Thyroid gland (tissue), 4 donors: ENCODE results near the gene PARD3B. TPM values are rescaled to one million over a fixed set of nuclear protein-coding genes. Genes with fewer than 3 reads are reported as not detected.

ENCODE experiments used
- DNase-seq, 2 donors: peaks; one replicate each; pipeline ENCODE4 v3.0.0-alpha.2; 2019
- H3K27ac ChIP-seq, 3 donors: fragments of 200-600 bp; sonication (generic); 1 replicate in 2 of 3; 2 replicates in 1 of 3; pipeline ENCODE4 v1.5.1; 2016 to 2019; ENCODE audit warnings: mild to moderate bottlenecking in 1 of 3, moderate library complexity in 1 of 3
- H3K27me3 ChIP-seq: fragments of 200-600 bp; sonication (generic); one replicate; pipeline ENCODE4 v1.5.1; 2019
- H3K36me3 ChIP-seq, 2 donors: fragments of 200-600 bp; sonication (generic); one replicate each; pipeline ENCODE4 v1.5.1; 2016 to 2019
- H3K4me1 ChIP-seq, 2 donors: fragments of 200-600 bp; sonication (generic); one replicate each; pipeline ENCODE4 v1.5.1; 2017 to 2019
- H3K4me3 ChIP-seq, 3 donors: fragments of 200-600 bp; sonication (generic); replicated peaks in 1 of 3; 1 replicate in 2 of 3; 2 replicates in 1 of 3; pipeline ENCODE4 v1.5.1; 2016; ENCODE audit warnings: mild to moderate bottlenecking in 1 of 3
- H3K9me3 ChIP-seq: fragments of 200-600 bp; sonication (generic); one replicate; pipeline ENCODE4 v1.5.1; 2017
- CTCF ChIP-seq, 6 experiments: fragments of 200-600 bp in 3 of 6; fragments of 450-650 bp in 3 of 6; sonication (generic) in 3 of 6; IDR thresholded peaks; one replicate each; pipeline ENCODE4 v1.5.1; 2016 to 2019; ENCODE audit warnings: antibody characterized with exemption in 6 of 6, mild to moderate bottlenecking in 2 of 6, inconsistent platforms in 1 of 6, moderate library complexity in 1 of 6
- POLR2A ChIP-seq, 2 donors: fragments of 450-650 bp; IDR thresholded peaks; one replicate each; pipeline ENCODE4 v1.6.1; 2017; ENCODE audit warnings: antibody characterized with exemption in 2 of 2, mild to moderate bottlenecking in 2 of 2, moderate library complexity in 1 of 2
- WGBS, 2 donors: methylation state at CpG; one replicate each; pipeline ENCODE4 v1.1.5; 2017; 5-methylcytosine and 5-hydroxymethylcytosine counted together
- intact Hi-C: fragments of 100-400 bp; cut with DNase I; formaldehyde crosslinking; loops from one replicate; pipeline ENCODE4 v1.15.1; 2023
- small RNA-seq: library from RNA; depleted of rRNA; stranded (forward); fragments of <200 nt; gene quantifications from one replicate; pipeline ENCODE3, GENCODE V24; 2016
- total RNA-seq, 4 donors: library from RNA; depleted of rRNA; stranded (reverse); fragments of >200 nt; gene quantifications; one replicate each; pipeline ENCODE4 v1.2.3, GENCODE V29; 2016

Gene PARD3B
- total RNA-seq, 4 donors from 2014 or later = 27.0 to 43.4 (median 34.6) TPM

DNA sequence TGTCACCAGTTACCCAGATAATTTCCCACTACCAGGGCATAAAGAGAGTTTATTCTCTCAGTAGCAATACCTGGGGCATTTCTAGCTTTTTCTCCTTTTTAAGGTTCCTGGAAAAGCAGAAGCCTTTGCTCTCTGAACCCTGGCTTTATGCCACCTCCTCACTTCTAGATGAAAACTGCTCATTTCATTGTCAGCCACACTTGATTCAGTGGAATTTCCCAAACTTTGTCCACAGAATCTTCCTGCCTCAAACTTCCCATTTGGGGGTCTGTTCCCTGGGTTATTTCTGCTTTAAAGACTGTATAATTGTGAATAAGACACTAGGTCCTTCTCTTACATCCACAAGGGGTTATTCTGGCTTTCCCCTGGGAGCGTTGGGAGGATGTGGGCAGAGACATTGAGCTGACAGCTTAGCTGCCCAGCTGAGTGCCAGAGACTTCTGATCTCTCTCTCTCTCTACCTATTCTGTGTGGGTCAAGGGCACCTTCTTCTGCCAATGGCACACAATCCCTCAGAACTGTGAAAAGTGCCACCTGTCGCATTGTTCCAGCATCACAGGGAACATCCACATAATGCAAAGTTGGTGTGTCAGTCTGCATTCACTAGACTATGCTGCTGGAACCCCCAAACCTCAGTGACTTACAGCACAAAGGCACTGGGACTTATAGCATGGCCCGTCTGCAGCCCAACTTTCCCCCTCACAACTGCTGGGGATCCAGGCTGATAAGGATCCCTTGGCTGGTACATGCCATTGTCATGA, 1117.1 kb downstream of the PARD3B start:
- WGBS, 2 donors = 83 to 93% methylated on average over 3 of the region's 3 CpGs
- Histone ChIP-seq H3K27ac (no peak overlapping the region), H3K9me3 (no peaks in the 10 kb centered on the region), H3K4me1 (no peaks in the 10 kb centered on the region), H3K36me3 (no peaks in the 10 kb centered on the region), H3K27me3 (no peaks in the 10 kb centered on the region), H3K4me3 (no peak overlapping the region)
- TF ChIP-seq CTCF (IDR thresholded peaks at IDR 0.05) (no peak), POLR2A (IDR thresholded peaks at IDR 0.05) (no peak)
- DNase-seq = no peak
- intact Hi-C loops = no loop called here

DNA sequence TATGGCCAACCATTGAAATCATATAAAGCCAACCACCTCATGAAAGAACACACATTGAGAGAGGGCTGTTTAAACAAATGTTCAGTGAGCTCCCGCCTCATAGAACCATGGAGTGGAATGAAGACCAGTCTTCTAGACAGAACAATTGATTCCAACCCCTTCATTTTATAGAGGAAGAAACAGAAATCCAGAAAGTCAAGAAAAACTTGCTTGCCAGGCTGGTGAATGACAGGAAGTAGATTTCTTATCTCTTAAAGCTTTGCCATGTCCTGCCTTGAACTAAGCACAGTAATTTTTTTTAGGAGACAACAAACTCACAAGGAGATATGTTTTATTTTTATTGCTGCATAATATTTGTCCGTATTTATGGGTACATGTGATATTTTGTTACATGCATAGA, 1120.5 kb downstream of the PARD3B start:
- 86 to 92% methylated on average over 2 of the region's 2 CpGs for WGBS, 2 donors
- no peak overlapping the region for H3K27ac ChIP-seq
- H3K36me3 ChIP-seq = no peaks in the 10 kb centered on the region
- no peak for DNase-seq
- intact Hi-C loops = no loop called here
- no peak overlapping the region for H3K4me3 ChIP-seq
- H3K9me3 ChIP-seq = no peaks in the 10 kb centered on the region
- no peak for TF ChIP-seq POLR2A (IDR thresholded peaks at IDR 0.05)
- TF ChIP-seq CTCF (IDR thresholded peaks at IDR 0.05) = no peak
- H3K27me3 ChIP-seq = no peaks in the 10 kb centered on the region
- H3K4me1 ChIP-seq = no peaks in the 10 kb centered on the region

Small RNAs within 50 kb of the gene (small RNA-seq; reads per million reads assigned to genes)
- gene AC008171.1 = not detected
